ENCODE data around the gene DNAH12. TPM values are rescaled to one million over a fixed set of nuclear protein-coding genes. Genes with fewer than 3 reads are reported as not detected.
A peak's percentile ranks its signal among the peaks of the same experiment; 100 is the strongest.

DNAH12 gene
- total RNA-seq, 1 experiment from 2014 or later: 0.07 TPM

DNA sequence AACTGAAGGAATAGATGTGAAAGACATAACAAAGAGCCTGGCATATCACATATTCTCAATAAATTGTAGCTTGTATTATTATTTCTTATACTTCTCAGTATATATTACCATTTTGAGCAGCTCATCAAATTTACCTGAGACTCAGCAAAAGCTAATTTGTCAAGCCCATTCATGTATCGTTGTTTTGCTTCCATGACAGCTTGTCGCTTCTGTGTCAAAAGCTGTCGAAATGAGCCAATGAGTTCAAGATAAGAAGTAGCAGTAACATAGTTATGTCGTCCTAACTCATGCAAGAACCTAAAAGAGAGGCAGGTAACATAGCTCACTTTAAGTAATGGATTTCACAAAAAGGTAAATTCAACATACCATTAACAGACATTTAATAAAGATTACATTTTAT, 157.8 kb downstream of the DNAH12 start:
- Histone ChIP-seq H3K4me1 (ENCODE audit: insufficient read depth, low read length) (no peaks in the 10 kb centered on the region), H2AFZ (ENCODE audit: low read length) (no peak overlapping the region), H3K4me2 (ENCODE audit: low read length) (no peak overlapping the region), H3K27me3 (ENCODE audit: low read length) (no peaks in the 10 kb centered on the region), H3K79me2 (ENCODE audit: low read length) (no peaks in the 10 kb centered on the region), H3K36me3 (ENCODE audit: low read depth, low read length) (no peaks in the 10 kb centered on the region), H3K9me3 (ENCODE audit: low read length) (no peaks in the 10 kb centered on the region), H3F3A (ENCODE audit: low read length, unreplicated experiment) (no peaks in the 10 kb centered on the region), H4K20me1 (ENCODE audit: low read length) (no peaks in the 10 kb centered on the region), H3K27ac (ENCODE audit: low read length) (no peak overlapping the region), H3K4me3 (ENCODE audit: low read length) (no peak overlapping the region), H3K9me2 (replicated peaks; ENCODE audit: low read length) (no peaks in the 10 kb centered on the region; the same call in 1 of the 2 replicates), H3K9ac (ENCODE audit: low read length) (no peak overlapping the region)
- CTCF ChIA-PET: no interaction called here
- intact Hi-C loops (cut with micrococcal nuclease): no loop called here
- ATAC-seq (no peak), DNase-seq (no peak)
- POLR2A ChIA-PET (ENCODE audit: unreplicated experiment): no interaction called here
- no TSS peak for BruUV-seq (replicated peaks)
- TF ChIP-seq, protein P1, sequence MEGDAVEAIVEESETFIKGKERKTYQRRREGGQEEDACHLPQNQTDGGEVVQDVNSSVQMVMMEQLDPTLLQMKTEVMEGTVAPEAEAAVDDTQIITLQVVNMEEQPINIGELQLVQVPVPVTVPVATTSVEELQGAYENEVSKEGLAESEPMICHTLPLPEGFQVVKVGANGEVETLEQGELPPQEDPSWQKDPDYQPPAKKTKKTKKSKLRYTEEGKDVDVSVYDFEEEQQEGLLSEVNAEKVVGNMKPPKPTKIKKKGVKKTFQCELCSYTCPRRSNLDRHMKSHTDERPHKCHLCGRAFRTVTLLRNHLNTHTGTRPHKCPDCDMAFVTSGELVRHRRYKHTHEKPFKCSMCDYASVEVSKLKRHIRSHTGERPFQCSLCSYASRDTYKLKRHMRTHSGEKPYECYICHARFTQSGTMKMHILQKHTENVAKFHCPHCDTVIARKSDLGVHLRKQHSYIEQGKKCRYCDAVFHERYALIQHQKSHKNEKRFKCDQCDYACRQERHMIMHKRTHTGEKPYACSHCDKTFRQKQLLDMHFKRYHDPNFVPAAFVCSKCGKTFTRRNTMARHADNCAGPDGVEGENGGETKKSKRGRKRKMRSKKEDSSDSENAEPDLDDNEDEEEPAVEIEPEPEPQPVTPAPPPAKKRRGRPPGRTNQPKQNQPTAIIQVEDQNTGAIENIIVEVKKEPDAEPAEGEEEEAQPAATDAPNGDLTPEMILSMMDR (conservative IDR thresholded peaks at IDR 0.05; ENCODE audit: low read depth, low read length): no peak
- TF ChIP-seq EZH2 (IDR thresholded peaks at IDR 0.05; ENCODE audit: low read length, unreplicated experiment) (no peak), EZH2phosphoT487 (IDR thresholded peaks at IDR 0.05; ENCODE audit: borderline replicate concordance, low read length) (no peak)

DNA sequence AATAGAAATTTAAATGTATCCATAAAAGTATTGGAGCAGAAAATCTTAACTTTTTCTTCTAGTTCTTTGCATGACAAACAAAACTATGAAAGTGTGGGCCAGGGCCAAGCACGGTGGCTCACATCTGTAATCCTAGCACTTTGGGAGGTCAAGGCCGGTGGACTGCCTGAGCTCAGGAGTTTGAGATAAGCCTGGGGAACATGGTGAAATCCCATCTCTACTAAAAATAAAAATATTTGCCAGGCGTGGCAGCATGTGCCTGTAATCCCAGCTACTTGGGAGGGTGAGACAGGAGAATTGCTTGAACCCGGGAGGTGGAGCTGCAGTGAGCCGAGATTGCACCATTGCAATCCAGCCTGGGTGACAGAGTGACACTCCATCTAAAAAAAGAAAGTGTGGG, 158.6 kb downstream of the DNAH12 start:
- H3K4me1 ChIP-seq (ENCODE audit: insufficient read depth, low read length): no peaks in the 10 kb centered on the region
- no peaks in the 10 kb centered on the region for H4K20me1 ChIP-seq (ENCODE audit: low read length)
- DNase-seq (no peak), ATAC-seq (no peak)
- H3K4me3 ChIP-seq (ENCODE audit: low read length): no peak overlapping the region
- H3K9me2 ChIP-seq (replicated peaks; ENCODE audit: low read length): no peaks in the 10 kb centered on the region; the same call in 1 of the 2 replicates
- no peaks in the 10 kb centered on the region for H3K27me3 ChIP-seq (ENCODE audit: low read length)
- H3K9me3 ChIP-seq (ENCODE audit: low read length): no peaks in the 10 kb centered on the region
- no peaks in the 10 kb centered on the region for H3K36me3 ChIP-seq (ENCODE audit: low read depth, low read length)
- POLR2A ChIA-PET (ENCODE audit: unreplicated experiment): interaction anchor here (0.6 kb wide), 1 partner anchor 171 kb away, joined by 3 read pairs; the partner anchor contains the start of gene PDE12
- no peak overlapping the region for H3K27ac ChIP-seq (ENCODE audit: low read length)
- no peak overlapping the region for H3K9ac ChIP-seq (ENCODE audit: low read length)
- no peak overlapping the region for H3K4me2 ChIP-seq (ENCODE audit: low read length)
- H3F3A ChIP-seq (ENCODE audit: low read length, unreplicated experiment): no peaks in the 10 kb centered on the region
- no TSS peak for BruUV-seq (replicated peaks)
- CTCF ChIA-PET: no interaction called here
- intact Hi-C loops (cut with micrococcal nuclease): no loop called here
- no peaks in the 10 kb centered on the region for H3K79me2 ChIP-seq (ENCODE audit: low read length)
- peak overlapping the region; percentile 32; the same call in 1 of the 2 replicates for H2AFZ ChIP-seq (ENCODE audit: low read length)
- TF ChIP-seq EZH2 (IDR thresholded peaks at IDR 0.05; ENCODE audit: low read length, unreplicated experiment) (no peak), EZH2phosphoT487 (IDR thresholded peaks at IDR 0.05; ENCODE audit: borderline replicate concordance, low read length) (no peak)
- TF ChIP-seq, protein P1 (conservative IDR thresholded peaks at IDR 0.05; ENCODE audit: low read depth, low read length): no peak

DNA sequence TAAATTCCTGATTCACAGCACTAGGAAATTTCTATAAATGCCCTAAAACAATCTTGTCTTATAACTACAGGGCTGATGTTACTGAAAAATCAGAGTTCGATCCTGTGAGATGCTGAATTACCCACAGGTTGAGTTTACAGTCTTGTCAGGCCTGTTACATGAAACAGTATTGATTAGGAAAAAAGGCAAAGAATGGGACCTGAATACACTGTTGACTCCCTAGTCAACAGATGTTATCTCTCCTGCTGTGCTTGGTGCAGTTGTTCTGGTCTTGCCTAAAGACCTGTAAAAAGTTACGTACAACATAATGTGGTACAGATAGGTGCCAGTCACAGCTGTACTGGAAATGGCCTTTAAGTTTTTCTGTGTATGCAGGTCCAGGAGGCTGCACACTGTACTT, 160.3 kb downstream of the DNAH12 start:
- ChIA-PET POLR2A (ENCODE audit: unreplicated experiment) (no interaction called here), CTCF (no interaction called here)
- Histone ChIP-seq H3K27ac (ENCODE audit: low read length) (no peak overlapping the region), H3K4me3 (ENCODE audit: low read length) (no peak overlapping the region), H3K79me2 (ENCODE audit: low read length) (no peaks in the 10 kb centered on the region), H3K27me3 (ENCODE audit: low read length) (peaks cover 2% of the 10 kb centered on the region; the same call in 1 of the 2 replicates), H3K9me3 (ENCODE audit: low read length) (no peaks in the 10 kb centered on the region), H3K4me1 (ENCODE audit: insufficient read depth, low read length) (no peaks in the 10 kb centered on the region), H2AFZ (ENCODE audit: low read length) (no peak overlapping the region), H3K9ac (ENCODE audit: low read length) (no peak overlapping the region), H3K9me2 (replicated peaks; ENCODE audit: low read length) (no peaks in the 10 kb centered on the region; the same call in 1 of the 2 replicates), H4K20me1 (ENCODE audit: low read length) (no peaks in the 10 kb centered on the region), H3K4me2 (ENCODE audit: low read length) (no peak overlapping the region), H3K36me3 (ENCODE audit: low read depth, low read length) (no peaks in the 10 kb centered on the region), H3F3A (ENCODE audit: low read length, unreplicated experiment) (no peaks in the 10 kb centered on the region)
- no TSS peak for BruUV-seq (replicated peaks)
- intact Hi-C loops (cut with micrococcal nuclease): no loop called here
- TF ChIP-seq EZH2 (IDR thresholded peaks at IDR 0.05; ENCODE audit: low read length, unreplicated experiment) (no peak), EZH2phosphoT487 (IDR thresholded peaks at IDR 0.05; ENCODE audit: borderline replicate concordance, low read length) (no peak)
- TF ChIP-seq, protein P1 (conservative IDR thresholded peaks at IDR 0.05; ENCODE audit: low read depth, low read length): no peak
- ATAC-seq (no peak), DNase-seq (no peak)
